ENCODE measurements around the gene ORMDL1. TPM values are rescaled to one million over a fixed set of nuclear protein-coding genes. Genes with fewer than 3 reads are reported as not detected.
A peak's percentile ranks its signal among the peaks of the same experiment; 100 is the strongest.

The ORMDL1 gene
- total and polyA plus RNA-seq, 4 donors, result 22.1 to 64.9 (median 34.2) TPM

DNA sequence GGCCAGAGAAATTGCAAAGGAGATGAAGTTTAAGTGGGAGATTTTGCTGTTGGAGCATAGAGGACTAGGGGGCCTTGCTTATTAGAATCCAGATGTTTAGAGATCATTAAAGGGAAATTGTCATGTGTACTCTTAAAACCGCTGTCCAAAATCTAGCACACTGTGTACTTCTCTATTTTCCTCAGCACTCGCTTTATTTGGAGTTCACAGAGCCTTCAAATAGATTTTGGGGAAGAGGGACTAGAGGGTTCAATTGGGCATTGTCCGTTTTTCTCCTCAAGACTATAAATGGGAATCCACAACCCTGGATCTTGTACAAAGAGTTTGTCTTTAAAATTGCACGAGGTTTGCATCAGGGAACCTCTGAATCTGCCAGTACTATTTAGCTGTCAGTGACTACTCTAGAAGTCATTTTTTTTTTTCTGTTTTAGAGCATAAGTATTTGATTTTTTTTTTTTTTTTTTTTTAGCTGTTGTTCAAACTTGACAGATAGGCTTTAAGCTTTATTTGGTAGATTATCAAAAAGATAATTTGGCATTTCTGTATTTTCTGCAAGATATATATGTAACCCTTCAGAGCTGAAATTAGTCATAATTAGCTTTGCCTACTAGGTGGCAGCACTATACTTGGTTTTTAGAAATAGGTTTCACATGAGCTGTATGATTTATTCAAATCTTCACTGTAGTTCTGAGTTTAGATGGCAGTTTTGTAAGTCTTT lies 14.3 kb upstream of the ORMDL1 start:
- no peak for DNase-seq (ENCODE audit: low spot score)
- H3K36me3 ChIP-seq (ENCODE audit: control insufficient read depth in 4 of 4, insufficient read depth in 3 of 4, low read depth in 1 of 4, low read length in 3 of 4), result peaks cover 2 to 19% (median 9%) of the 10 kb centered on the region in 4 donors
- H3K4me3 ChIP-seq (ENCODE audit: low read depth in 1 of 3, low read length in 3 of 3), result no peak overlapping the region
- WGBS, result 74% methylated on average over 4 of the region's 4 CpGs
- TF ChIP-seq FOXA1 (IDR thresholded peaks at IDR 0.05) (no peak), RAD21 (IDR thresholded peaks at IDR 0.05) (peak; percentile 56 to 68)
- TF ChIP-seq, protein P1, sequence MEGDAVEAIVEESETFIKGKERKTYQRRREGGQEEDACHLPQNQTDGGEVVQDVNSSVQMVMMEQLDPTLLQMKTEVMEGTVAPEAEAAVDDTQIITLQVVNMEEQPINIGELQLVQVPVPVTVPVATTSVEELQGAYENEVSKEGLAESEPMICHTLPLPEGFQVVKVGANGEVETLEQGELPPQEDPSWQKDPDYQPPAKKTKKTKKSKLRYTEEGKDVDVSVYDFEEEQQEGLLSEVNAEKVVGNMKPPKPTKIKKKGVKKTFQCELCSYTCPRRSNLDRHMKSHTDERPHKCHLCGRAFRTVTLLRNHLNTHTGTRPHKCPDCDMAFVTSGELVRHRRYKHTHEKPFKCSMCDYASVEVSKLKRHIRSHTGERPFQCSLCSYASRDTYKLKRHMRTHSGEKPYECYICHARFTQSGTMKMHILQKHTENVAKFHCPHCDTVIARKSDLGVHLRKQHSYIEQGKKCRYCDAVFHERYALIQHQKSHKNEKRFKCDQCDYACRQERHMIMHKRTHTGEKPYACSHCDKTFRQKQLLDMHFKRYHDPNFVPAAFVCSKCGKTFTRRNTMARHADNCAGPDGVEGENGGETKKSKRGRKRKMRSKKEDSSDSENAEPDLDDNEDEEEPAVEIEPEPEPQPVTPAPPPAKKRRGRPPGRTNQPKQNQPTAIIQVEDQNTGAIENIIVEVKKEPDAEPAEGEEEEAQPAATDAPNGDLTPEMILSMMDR (IDR thresholded peaks at IDR 0.05; ENCODE audit: low read depth, low read length, missing input control), result peak; percentile 36
- H3K9me3 ChIP-seq (ENCODE audit: control insufficient read depth in 4 of 4, low read length in 3 of 4), result no peaks in the 10 kb centered on the region
- no peak overlapping the region for H3K9ac ChIP-seq (ENCODE audit: low read depth in 1 of 2, low read length in 2 of 2)
- no peak overlapping the region for H3K27ac ChIP-seq (ENCODE audit: low read depth in 1 of 2, low read length in 2 of 2)
- no peaks in the 10 kb centered on the region for H3K4me1 ChIP-seq (ENCODE audit: control insufficient read depth in 4 of 4, insufficient read depth in 4 of 4, low read length in 3 of 4)
- no peaks in the 10 kb centered on the region for H3K27me3 ChIP-seq (ENCODE audit: control insufficient read depth in 4 of 4, insufficient read depth in 4 of 4, low read length in 3 of 4)

DNA sequence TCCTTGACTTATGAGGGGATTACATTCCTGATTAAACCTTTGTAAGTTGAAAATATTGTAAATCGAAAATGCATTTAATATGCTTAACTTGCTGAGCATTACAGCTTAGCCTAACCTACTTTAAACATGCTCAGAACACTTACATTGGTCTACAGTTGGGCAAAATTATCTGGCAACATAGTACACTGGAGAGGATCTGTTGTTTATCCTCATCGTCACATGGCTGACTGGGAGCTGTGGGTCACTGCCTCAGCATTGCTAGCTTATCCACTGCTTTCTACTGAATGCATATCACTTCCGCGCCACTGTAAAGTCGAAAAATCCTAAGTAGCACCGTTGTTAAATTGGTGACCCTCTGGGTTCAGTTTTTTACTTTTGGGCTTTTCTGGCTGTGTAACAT lies 13.8 kb upstream of the ORMDL1 start:
- H3K36me3 ChIP-seq (ENCODE audit: control insufficient read depth in 4 of 4, insufficient read depth in 3 of 4, low read depth in 1 of 4, low read length in 3 of 4), result peaks cover 3 to 22% (median 12%) of the 10 kb centered on the region in 4 donors
- no peak overlapping the region for H3K9ac ChIP-seq (ENCODE audit: low read depth in 1 of 2, low read length in 2 of 2)
- WGBS, result 87% methylated on average over 6 of the region's 6 CpGs
- DNase-seq (ENCODE audit: low spot score), result no peak
- no peak overlapping the region for H3K4me3 ChIP-seq (ENCODE audit: low read depth in 1 of 3, low read length in 3 of 3)
- H3K27me3 ChIP-seq (ENCODE audit: control insufficient read depth in 4 of 4, insufficient read depth in 4 of 4, low read length in 3 of 4), result no peaks in the 10 kb centered on the region
- no peaks in the 10 kb centered on the region for H3K9me3 ChIP-seq (ENCODE audit: control insufficient read depth in 4 of 4, low read length in 3 of 4)
- TF ChIP-seq, protein P2, sequence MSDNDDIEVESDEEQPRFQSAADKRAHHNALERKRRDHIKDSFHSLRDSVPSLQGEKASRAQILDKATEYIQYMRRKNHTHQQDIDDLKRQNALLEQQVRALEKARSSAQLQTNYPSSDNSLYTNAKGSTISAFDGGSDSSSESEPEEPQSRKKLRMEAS (IDR thresholded peaks at IDR 0.05), result no peak
- no peak for TF ChIP-seq FOXA2 (IDR thresholded peaks at IDR 0.05)
- no peak for TF ChIP-seq RAD21 (IDR thresholded peaks at IDR 0.05)
- TF ChIP-seq, protein P3, sequence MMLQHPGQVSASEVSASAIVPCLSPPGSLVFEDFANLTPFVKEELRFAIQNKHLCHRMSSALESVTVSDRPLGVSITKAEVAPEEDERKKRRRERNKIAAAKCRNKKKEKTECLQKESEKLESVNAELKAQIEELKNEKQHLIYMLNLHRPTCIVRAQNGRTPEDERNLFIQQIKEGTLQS (IDR thresholded peaks at IDR 0.05), result no peak
- no peak for TF ChIP-seq YY1 (IDR thresholded peaks at IDR 0.05)
- no peak for TF ChIP-seq TAF1 (conservative IDR thresholded peaks at IDR 0.05)
- no peak for TF ChIP-seq NR2F2 (IDR thresholded peaks at IDR 0.05)
- no peak for TF ChIP-seq RXRA (IDR thresholded peaks at IDR 0.05)
- TF ChIP-seq FOXA1 (IDR thresholded peaks at IDR 0.05), result no peak
- no peak for TF ChIP-seq EGR1 (IDR thresholded peaks at IDR 0.05; ENCODE audit: low read depth in 2 of 2)
- TF ChIP-seq HNF4A (conservative IDR thresholded peaks at IDR 0.05), result no peak
- TF ChIP-seq SP1 (IDR thresholded peaks at IDR 0.05), result no peak
- no peak for TF ChIP-seq HNF4G (IDR thresholded peaks at IDR 0.05)
- TF ChIP-seq, protein P4, sequence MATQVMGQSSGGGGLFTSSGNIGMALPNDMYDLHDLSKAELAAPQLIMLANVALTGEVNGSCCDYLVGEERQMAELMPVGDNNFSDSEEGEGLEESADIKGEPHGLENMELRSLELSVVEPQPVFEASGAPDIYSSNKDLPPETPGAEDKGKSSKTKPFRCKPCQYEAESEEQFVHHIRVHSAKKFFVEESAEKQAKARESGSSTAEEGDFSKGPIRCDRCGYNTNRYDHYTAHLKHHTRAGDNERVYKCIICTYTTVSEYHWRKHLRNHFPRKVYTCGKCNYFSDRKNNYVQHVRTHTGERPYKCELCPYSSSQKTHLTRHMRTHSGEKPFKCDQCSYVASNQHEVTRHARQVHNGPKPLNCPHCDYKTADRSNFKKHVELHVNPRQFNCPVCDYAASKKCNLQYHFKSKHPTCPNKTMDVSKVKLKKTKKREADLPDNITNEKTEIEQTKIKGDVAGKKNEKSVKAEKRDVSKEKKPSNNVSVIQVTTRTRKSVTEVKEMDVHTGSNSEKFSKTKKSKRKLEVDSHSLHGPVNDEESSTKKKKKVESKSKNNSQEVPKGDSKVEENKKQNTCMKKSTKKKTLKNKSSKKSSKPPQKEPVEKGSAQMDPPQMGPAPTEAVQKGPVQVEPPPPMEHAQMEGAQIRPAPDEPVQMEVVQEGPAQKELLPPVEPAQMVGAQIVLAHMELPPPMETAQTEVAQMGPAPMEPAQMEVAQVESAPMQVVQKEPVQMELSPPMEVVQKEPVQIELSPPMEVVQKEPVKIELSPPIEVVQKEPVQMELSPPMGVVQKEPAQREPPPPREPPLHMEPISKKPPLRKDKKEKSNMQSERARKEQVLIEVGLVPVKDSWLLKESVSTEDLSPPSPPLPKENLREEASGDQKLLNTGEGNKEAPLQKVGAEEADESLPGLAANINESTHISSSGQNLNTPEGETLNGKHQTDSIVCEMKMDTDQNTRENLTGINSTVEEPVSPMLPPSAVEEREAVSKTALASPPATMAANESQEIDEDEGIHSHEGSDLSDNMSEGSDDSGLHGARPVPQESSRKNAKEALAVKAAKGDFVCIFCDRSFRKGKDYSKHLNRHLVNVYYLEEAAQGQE (IDR thresholded peaks at IDR 0.05), result no peak
- no peak for TF ChIP-seq JUND (IDR thresholded peaks at IDR 0.05)
- no peak for TF ChIP-seq GABPA (IDR thresholded peaks at IDR 0.05 in 1 of 2, conservative IDR thresholded peaks at IDR 0.05 in 1 of 2)
- TF ChIP-seq, protein P5, sequence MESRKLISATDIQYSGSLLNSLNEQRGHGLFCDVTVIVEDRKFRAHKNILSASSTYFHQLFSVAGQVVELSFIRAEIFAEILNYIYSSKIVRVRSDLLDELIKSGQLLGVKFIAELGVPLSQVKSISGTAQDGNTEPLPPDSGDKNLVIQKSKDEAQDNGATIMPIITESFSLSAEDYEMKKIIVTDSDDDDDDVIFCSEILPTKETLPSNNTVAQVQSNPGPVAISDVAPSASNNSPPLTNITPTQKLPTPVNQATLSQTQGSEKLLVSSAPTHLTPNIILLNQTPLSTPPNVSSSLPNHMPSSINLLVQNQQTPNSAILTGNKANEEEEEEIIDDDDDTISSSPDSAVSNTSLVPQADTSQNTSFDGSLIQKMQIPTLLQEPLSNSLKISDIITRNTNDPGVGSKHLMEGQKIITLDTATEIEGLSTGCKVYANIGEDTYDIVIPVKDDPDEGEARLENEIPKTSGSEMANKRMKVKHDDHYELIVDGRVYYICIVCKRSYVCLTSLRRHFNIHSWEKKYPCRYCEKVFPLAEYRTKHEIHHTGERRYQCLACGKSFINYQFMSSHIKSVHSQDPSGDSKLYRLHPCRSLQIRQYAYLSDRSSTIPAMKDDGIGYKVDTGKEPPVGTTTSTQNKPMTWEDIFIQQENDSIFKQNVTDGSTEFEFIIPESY (IDR thresholded peaks at IDR 0.05), result no peak
- TF ChIP-seq, protein P1 (IDR thresholded peaks at IDR 0.05; ENCODE audit: low read depth, low read length, missing input control), result no peak
- H3K27ac ChIP-seq (ENCODE audit: low read depth in 1 of 2, low read length in 2 of 2), result no peak overlapping the region
- H3K4me1 ChIP-seq (ENCODE audit: control insufficient read depth in 4 of 4, insufficient read depth in 4 of 4, low read length in 3 of 4), result no peaks in the 10 kb centered on the region
